HG03135 (cell line): ENCODE data around the gene CLPX.
A peak's percentile ranks its signal among the peaks of the same experiment; 100 is the strongest.
"Not testable (repeated sequence)": the region's sequence is repeated elsewhere in the genome, so short reads cannot be mapped to it uniquely, and the experiment has no call there.

Source experiments
- ATAC-seq: cut with Tn5 transposase; IDR thresholded peaks from one replicate; pipeline ENCODE4 v1.9.1; 2021; ENCODE audit warnings: mild to moderate bottlenecking, moderate library complexity; ENCODE audit not compliant: unreplicated experiment

Gene CLPX

GRCh38 chr15:65184868-65185717, at the start of gene CLPX:
CLPX (minus strand) TSS chr15:65185342; CDS start chr15:65185153, 189 bp downstream.
- ATAC-seq: peak; percentile 67

- no peak for ATAC-seq
Observed at GRCh38 chr15:65233696-65234095, 48.6 kb upstream of the CLPX start.

- ATAC-seq: no peak
Observed at GRCh38 chr15:65232520-65232919, 47.4 kb upstream of the CLPX start.

GRCh38 chr15:65231306-65231705, 46.2 kb upstream of the CLPX start:
- no peak for ATAC-seq

GRCh38 chr15:65226901-65227300, 41.8 kb upstream of the CLPX start:
- not testable (repeated sequence) for ATAC-seq

GRCh38 chr15:65226221-65226620, 41.1 kb upstream of the CLPX start:
- ATAC-seq: no peak

- ATAC-seq: no peak
Observed at GRCh38 chr15:65223996-65224395, 38.9 kb upstream of the CLPX start.

GRCh38 chr15:65222891-65223290, 37.7 kb upstream of the CLPX start:
- no peak for ATAC-seq

- ATAC-seq: no peak
Observed at GRCh38 chr15:65221697-65222096, 36.6 kb upstream of the CLPX start.

- ATAC-seq: no peak
Observed at GRCh38 chr15:65219137-65219536, 34.0 kb upstream of the CLPX start.

- ATAC-seq: no peak
Observed at GRCh38 chr15:65217526-65218482, 32.7 kb upstream of the CLPX start.

- no peak for ATAC-seq
Observed at GRCh38 chr15:65215496-65215895, 30.4 kb upstream of the CLPX start.

GRCh38 chr15:65214010-65214409, 28.9 kb upstream of the CLPX start:
- no peak for ATAC-seq

- no peak for ATAC-seq
Observed at GRCh38 chr15:65213241-65213640, 28.1 kb upstream of the CLPX start.

- no peak for ATAC-seq
Observed at GRCh38 chr15:65212097-65212496, 27.0 kb upstream of the CLPX start.

- no peak for ATAC-seq
Observed at GRCh38 chr15:65211482-65211982, 26.4 kb upstream of the CLPX start.

- ATAC-seq: no peak
Observed at GRCh38 chr15:65210770-65211481, 25.8 kb upstream of the CLPX start, which contains the start of gene CILP. CILP (minus strand) TSS chr15:65211473; CDS start chr15:65209755, 1,718 bp downstream.

GRCh38 chr15:65209701-65210643, 24.8 kb upstream of the CLPX start:
- no peak for ATAC-seq

- ATAC-seq: no peak
Observed at GRCh38 chr15:65208647-65209046, 23.5 kb upstream of the CLPX start.
